Breast epithelium (tissue), 3 donors: ENCODE measurements around the gene SMYD4.

Experiments
- POLR2A ChIP-seq: fragments of 450-650 bp; IDR thresholded peaks from one replicate; pipeline ENCODE4 v1.6.1; 2016; ENCODE audit warnings: antibody characterized with exemption, mild to moderate bottlenecking, moderate library complexity
- POLR2AphosphoS5 ChIP-seq, 3 donors: sonication (generic); formaldehyde crosslinking; IDR thresholded peaks; one replicate each; pipeline ENCODE4 v1.6.1; 2017; ENCODE audit warnings: antibody characterized with exemption in 3 of 3
- TF ChIP-seq, protein P1 (sequence below), 3 donors: fragments of 450-650 bp; IDR thresholded peaks; one replicate each; pipeline ENCODE4 v1.5.1; 2016 to 2017; ENCODE audit warnings: antibody characterized with exemption in 3 of 3, mild to moderate bottlenecking in 3 of 3, moderate library complexity in 3 of 3

DNA sequence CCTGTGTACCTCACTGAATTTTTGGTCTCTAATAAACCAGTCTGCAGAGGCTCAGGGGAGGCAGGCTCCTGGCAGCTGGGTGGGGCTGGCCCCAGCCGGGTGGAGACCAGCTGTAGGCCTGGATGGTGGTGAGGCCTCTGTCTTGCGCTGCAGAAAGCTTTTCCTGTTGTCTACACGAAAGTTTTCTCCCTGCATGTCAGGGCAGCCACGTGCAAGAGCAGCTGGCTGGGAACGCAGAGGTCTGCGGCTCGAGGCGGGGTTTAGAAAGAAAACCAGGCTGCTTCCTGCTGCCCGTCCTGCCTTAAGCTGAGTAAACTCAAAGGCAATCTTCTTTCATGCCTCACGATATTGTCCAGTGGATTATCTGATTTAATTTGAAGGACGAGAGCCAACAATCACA, 65.4 kb downstream of the SMYD4 start:
- TF ChIP-seq POLR2A: no peak
- TF ChIP-seq, protein P1, sequence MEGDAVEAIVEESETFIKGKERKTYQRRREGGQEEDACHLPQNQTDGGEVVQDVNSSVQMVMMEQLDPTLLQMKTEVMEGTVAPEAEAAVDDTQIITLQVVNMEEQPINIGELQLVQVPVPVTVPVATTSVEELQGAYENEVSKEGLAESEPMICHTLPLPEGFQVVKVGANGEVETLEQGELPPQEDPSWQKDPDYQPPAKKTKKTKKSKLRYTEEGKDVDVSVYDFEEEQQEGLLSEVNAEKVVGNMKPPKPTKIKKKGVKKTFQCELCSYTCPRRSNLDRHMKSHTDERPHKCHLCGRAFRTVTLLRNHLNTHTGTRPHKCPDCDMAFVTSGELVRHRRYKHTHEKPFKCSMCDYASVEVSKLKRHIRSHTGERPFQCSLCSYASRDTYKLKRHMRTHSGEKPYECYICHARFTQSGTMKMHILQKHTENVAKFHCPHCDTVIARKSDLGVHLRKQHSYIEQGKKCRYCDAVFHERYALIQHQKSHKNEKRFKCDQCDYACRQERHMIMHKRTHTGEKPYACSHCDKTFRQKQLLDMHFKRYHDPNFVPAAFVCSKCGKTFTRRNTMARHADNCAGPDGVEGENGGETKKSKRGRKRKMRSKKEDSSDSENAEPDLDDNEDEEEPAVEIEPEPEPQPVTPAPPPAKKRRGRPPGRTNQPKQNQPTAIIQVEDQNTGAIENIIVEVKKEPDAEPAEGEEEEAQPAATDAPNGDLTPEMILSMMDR (IDR thresholded peaks at IDR 0.05): no peak
- TF ChIP-seq POLR2AphosphoS5 (IDR thresholded peaks at IDR 0.05): peak; percentile 41 to 74 (median 71)
